CD4-positive, alpha-beta T cell treated with Interferon gamma for 1 hour (primary cell): Measurements from ENCODE around the gene ERCC3.
"Not testable (repeated sequence)": the region's sequence is repeated elsewhere in the genome, so short reads cannot be mapped to it uniquely, and the experiment has no call there.

ENCODE experiments used
- DNase-seq: peaks from one replicate; pipeline ENCODE4 v3.0.0-alpha.2; 2020

Gene ERCC3

DNA sequence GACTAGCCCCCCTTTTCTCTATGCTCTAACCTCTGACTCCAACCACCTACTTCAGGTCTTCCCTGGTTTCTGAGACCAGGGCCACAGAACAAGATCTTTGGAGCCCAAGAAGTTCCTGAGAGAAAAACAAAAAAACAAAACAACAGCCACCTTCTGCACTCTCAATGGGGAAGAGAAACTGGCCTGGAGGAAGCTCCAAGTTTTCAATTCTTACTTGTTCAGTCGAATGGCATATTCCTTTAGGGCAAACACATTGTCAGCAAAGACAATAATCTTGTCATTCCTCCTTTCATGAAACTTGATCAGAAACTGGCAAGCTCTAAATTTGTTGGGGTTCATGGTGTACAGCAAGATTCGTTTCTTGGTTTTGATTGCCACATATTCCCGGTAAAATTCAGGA is 15.0 kb downstream of the ERCC3 start:
- no peak for DNase-seq

DNA sequence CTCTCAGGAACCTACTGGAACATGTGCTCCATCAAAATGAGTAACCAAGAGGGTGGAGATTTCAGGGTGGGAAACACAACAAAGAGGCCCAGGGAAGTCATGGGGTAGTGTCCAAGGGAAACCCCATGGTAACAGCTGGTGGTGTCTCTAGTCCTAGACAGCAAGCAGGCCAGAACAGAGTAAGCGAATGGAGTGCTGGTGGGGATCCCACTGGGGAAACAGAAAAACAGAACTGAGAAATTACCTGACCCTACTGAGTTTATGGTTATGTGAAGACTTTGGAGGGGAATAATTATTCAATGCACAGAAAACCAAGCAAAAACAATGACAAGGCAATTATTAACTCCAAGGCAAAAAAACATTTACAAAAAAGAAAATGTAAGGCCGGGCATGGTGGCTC is 16.9 kb downstream of the ERCC3 start:
- no peak for DNase-seq

DNA sequence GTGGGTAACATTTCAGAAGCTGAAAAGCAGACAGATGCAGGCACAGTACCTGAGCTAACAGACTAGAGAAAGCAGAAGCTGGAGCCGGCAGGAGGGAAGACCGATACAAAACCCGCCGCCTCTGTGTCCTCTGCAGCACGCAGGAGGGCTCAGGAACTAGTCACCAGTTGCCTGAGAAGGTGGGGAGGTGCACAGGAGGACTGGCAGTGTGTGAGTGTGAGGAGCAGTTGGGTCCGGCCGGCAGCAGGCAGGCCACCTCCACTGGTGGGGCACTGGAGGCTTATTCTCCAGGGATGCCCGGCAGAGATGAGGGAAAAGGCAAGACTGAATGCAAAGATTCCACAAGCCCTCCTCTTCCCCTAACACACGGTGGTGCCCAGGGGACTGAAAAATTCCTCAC is 18.2 kb downstream of the ERCC3 start:
- DNase-seq = no peak

DNA sequence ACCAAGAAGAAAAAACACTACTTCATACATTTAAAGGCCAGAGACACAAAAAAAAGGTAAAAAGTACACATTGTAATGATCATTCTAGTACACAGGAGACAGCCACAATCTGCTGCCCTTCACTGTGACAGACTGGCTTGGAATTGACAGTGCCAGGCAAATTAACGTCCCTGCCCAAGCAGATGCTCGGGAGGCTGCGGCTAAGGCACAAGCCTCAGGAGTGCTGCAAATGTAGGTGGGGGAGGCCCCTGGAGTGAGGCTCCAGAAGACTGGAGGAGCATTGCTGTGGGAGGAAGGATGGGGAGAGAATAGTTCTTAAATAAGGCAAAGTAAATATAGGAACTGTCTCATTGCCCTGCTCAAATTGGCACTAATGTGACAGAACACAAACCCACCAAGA is 18.6 kb downstream of the ERCC3 start:
- DNase-seq = no peak

GRCh38 chr2:127270663-127271062 is 23.3 kb downstream of the ERCC3 start:
- DNase-seq = no peak

GRCh38 chr2:127261804-127262406 is 32.0 kb downstream of the ERCC3 start:
- no peak for DNase-seq

DNA sequence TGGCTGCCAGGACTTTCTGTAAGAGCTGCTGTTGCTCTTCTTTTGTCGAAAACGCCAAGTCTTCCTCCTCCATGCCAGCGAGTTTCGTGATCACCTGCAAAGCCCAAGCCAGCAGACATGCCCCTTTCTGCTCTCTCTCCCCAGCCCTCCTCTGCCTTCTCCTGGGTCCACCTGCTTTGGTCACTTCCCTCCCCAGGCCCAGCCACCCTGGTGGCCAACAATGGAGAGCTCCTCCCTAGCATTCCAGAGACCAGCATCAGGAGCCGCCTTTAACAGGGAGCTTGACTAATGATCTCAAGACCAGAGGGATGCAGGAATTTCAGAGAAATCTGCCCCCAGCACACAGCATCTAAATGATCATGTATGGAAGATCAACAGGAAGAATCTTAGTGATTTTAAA is 34.6 kb downstream of the ERCC3 start:
- DNase-seq = no peak

- no peak for DNase-seq
Measured at GRCh38 chr2:127256866-127257265, 37.1 kb downstream of the ERCC3 start.

DNA sequence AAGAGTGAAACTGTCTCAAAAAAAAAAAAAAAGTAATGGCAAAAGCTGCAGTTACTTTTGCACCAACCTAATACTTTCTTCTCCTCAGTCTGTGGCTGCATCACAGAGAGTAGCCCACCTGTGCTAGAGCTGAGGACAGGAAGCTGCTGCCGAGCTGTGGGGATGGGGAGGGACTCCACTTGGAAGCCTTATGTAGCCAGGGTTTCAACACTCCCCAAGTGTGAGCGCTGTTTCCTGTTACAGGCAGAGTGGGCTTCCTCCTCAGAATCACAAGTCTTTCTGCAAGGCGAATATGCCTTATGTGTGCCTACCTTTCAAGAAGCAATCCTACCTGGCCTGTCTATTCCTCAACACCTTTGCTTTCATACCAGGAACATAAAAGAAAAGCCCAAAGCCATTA is 37.6 kb downstream of the ERCC3 start:
- DNase-seq = no peak

- no peak for DNase-seq
Measured at GRCh38 chr2:127255721-127256120, 38.2 kb downstream of the ERCC3 start.

GRCh38 chr2:127255146-127255545 is 38.8 kb downstream of the ERCC3 start:
- no peak for DNase-seq

DNA sequence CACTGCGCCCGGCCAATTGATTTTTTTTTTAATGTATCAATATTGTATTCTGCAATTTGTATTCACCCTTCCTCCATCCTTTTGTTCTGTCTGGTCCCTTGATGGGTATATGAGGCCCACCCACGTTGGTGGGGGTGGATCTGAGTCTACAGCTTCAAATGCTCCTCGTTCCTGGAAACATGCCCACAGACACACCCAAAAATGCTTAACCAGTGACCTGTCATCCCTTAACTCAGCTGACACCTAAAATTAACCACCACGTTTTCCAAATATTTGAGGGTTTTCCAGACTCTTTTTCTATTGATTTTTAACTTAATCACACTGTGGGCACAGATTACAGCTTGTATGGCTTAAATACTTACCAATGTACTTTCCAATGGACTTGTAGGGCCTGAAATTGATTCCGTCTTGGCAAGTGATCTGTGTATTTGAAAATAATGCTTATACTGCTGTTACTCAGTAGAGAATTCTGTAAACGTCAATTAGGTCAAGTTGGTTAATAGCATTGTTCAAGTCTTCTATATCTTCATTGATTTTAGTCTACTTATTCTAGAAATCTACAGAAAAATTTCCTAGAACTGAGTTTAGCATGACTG is 39.5 kb downstream of the ERCC3 start:
- no peak for DNase-seq

DNA sequence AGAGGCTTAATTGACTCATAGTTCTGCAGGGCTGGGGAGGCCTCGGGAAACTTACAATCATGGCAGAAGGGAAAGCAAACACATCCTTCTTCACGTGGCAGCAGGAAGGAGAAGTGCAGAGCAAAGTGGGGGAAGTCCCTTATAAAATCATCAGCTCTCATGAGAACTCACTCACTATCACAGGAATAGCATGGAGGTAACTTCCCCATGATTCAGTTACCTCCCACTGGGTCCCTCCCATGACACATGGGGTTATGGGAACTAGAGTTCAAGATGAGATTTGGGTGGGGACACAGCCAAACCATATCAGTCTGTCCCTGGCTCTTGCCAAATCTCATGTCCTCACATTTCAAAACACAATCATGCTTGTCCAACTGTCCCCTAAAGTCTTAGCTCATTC is 52.8 kb downstream of the ERCC3 start:
- DNase-seq = not testable (repeated sequence)

DNA sequence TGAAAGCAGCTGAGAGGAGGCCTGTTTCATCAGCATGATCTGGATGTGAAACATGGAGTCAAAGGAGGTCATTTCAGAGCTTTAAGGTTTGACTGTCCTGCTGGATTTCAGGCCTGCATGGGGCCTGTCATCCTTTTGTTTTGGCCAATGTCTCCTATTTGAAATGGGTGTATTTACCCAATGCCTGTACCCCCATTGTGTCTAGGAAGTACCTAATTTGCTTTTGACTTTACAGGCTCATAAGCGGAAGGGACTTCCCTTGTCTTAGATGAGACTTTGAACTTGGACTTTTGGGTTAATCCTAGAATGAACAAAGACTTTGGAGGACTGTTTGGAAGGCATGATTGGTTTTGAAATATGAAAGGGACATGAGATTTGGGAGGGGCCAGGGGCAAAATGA is 54.5 kb downstream of the ERCC3 start:
- DNase-seq = no peak

GRCh38 chr2:127237768-127238167 is 56.2 kb downstream of the ERCC3 start:
- not testable (repeated sequence) for DNase-seq

- DNase-seq = no peak
Measured at GRCh38 chr2:127235082-127235702, 58.8 kb downstream of the ERCC3 start.

GRCh38 chr2:127233710-127234109 is 60.2 kb downstream of the ERCC3 start:
- DNase-seq = no peak

DNA sequence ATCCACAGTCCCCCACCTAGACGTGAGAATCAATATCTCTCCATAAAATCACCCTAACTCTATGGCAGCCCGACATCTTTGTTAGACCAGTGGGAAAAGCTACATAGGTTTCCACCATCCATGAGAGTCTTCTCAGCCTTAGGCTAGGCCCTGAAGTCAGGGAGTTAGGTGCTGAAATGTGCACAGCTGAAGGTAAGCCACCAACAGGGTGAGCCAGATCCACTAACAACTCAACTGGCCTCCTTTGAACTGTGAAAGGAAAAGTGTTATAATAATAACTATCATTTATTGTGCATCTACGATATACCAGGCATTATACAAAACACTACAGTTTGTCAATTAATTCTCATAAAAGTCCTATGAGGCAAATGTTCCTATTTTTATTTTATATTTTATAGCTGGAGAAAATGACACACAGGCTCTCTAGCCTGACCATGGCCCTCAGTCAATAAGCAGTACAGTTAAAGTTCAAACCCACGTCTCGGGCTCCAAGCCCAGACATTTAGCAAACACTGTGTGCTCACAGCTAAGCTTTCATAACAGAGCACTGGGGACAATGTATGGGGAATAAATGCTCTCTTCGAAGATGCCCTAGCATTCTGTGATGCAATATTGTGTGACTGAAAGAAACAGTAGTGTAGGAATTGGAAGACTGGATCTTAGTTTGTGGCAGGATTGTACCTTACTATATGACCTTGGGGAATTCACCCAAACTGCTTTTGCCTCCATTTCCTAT is 62.6 kb downstream of the ERCC3 start:
- DNase-seq = no peak

DNA sequence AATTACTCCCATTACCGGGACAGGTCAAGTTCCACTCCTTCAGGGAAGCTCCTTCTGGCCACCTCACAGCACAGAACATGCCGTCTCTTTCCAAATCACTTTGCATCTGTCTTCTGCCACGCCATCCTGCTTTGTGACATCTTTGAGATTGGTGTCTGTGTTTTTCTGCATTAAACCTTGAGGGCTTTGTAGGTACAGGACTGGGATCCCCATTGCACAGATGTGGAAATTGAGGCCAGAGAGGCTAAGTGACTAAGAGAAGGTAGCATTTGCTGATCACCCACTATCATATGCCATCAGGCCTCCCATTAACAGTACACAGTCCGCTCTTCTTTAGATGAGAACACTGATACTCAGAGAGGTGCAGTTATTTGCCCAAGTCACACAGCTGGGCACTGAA is 64.4 kb downstream of the ERCC3 start:
- no peak for DNase-seq

DNA sequence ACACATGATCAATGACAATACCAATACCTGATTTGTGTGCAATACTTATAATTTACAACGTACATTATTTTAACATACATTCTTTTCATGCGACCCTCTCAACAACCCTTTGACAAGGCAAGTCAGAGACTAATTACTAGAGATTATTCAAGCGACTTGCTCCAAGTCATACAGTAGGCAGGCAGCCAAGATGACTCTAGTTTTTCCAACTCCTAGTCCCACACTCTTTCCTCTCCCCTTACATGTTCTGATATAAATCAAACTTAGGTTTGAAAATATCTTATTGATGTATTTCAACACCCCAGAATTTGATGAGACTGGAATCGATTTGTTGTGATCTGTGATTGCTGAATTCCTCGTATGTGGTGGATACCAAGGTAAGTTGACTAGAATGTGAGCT is 65.8 kb downstream of the ERCC3 start:
- no peak for DNase-seq

DNA sequence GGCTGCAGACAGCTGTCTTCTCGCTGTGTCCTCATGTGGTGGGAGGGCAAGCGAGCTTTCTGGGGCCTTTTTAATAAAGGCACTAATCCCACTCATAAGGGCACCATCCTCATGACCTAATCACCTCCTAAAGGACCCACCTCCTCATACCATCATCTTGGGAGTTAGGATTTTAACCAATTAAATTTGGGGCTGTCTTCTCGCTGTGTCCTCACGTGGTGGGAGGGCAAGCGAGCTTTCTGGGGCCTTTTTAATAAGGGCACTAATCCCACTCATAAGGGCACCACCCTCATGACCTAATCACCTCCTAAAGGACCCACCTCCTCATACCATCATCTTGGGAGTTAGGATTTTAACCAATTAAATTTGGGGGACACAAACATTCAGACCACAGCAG is 66.7 kb downstream of the ERCC3 start:
- not testable (repeated sequence) for DNase-seq

- no peak for DNase-seq
Measured at GRCh38 chr2:127226520-127227263, 67.3 kb downstream of the ERCC3 start.

- DNase-seq = no peak
Measured at GRCh38 chr2:127226132-127226519, 67.8 kb downstream of the ERCC3 start.
